Head of caudate nucleus (tissue), 42 donors: ENCODE measurements around the gene TESK1.
"Not testable (repeated sequence)": the region's sequence is repeated elsewhere in the genome, so short reads cannot be mapped to it uniquely, and the experiment has no call there.

ENCODE experiments used
- DNase-seq, 42 donors: peaks; one replicate each; pipeline versions ENCODE4 v3.0.0 to v3.0.0-alpha.2; 2020 to 2021; ENCODE audit warnings: mixed read lengths in 7 of 42
- intact Hi-C: fragments of 100-400 bp; cut with DNase I; formaldehyde crosslinking; loops from one replicate; pipeline ENCODE4 v1.15.0; 2022

TESK1 gene

GRCh38 chr9:35636877-35637246 lies 31.8 kb downstream of the TESK1 start:
- intact Hi-C loops, DNase-seq: not testable (repeated sequence)

- not testable (repeated sequence) for DNase-seq
These were observed 32.4 kb downstream of the TESK1 start for GRCh38 chr9:35637427-35637955.

GRCh38 chr9:35638751-35639150 lies 33.7 kb downstream of the TESK1 start:
- intact Hi-C loops, DNase-seq: not testable (repeated sequence)

More at GRCh38 chr9:35637427-35637955, 32.4 kb downstream of the TESK1 start:
- intact Hi-C loops = not testable (repeated sequence)

- DNase-seq, intact Hi-C loops: not testable (repeated sequence)
These were observed 34.2 kb downstream of the TESK1 start for GRCh38 chr9:35639225-35639624.

GRCh38 chr9:35639631-35640030 lies 34.6 kb downstream of the TESK1 start:
- DNase-seq = no peak
- intact Hi-C loops = no loop called here

GRCh38 chr9:35640431-35640830 lies 35.4 kb downstream of the TESK1 start:
- DNase-seq, intact Hi-C loops: not testable (repeated sequence)

GRCh38 chr9:35641478-35641877 lies 36.4 kb downstream of the TESK1 start:
- DNase-seq, intact Hi-C loops: not testable (repeated sequence)

GRCh38 chr9:35643046-35643445 lies 38.0 kb downstream of the TESK1 start:
- no peak for DNase-seq
- intact Hi-C loops = no loop called here

- DNase-seq = not testable (repeated sequence)
- intact Hi-C loops = loop anchor here (2.0 kb wide), 2 partner anchors 41 to 87 kb away; partner anchors contain the start of genes CREB3, TESK1 and TLN1
These were observed 40.7 kb downstream of the TESK1 start for GRCh38 chr9:35645736-35646135.

GRCh38 chr9:35646153-35646532 lies 41.1 kb downstream of the TESK1 start:
- intact Hi-C loops = loop anchor here (2.0 kb wide), 2 partner anchors 41 to 87 kb away; partner anchors contain the start of genes CREB3, TESK1 and TLN1
- DNase-seq = peak in 12 of 42 donors; percentile 19 to 61 (median 32)

GRCh38 chr9:35646533-35647265 lies 41.6 kb downstream of the TESK1 start:
- peak; percentile 77 to 97 (median 92) for DNase-seq
- intact Hi-C loops = loop anchor here (2.0 kb wide), 2 partner anchors 42 to 86 kb away; partner anchors contain the start of genes CREB3, TESK1 and TLN1

GRCh38 chr9:35649431-35650340 lies 44.6 kb downstream of the TESK1 start:
- DNase-seq = peak in 11 of 42 donors; percentile 9 to 49 (median 34)
- intact Hi-C loops = no loop called here

- intact Hi-C loops = no loop called here
- DNase-seq = no peak
These were observed 45.5 kb downstream of the TESK1 start, which contains the start of gene SIT1 for GRCh38 chr9:35650341-35651158. Gene SIT1 (minus strand): TSS chr9:35650931. CDS start chr9:35650853, 78 bp downstream.

- no peak for DNase-seq
- intact Hi-C loops = no loop called here
These were observed 47.1 kb downstream of the TESK1 start for GRCh38 chr9:35651956-35652828.

- DNase-seq = peak in 1 of 42 donors; percentile 4
- intact Hi-C loops = no loop called here
These were observed 47.8 kb downstream of the TESK1 start for GRCh38 chr9:35652829-35653209.

- intact Hi-C loops = no loop called here
- no peak for DNase-seq
These were observed 48.5 kb downstream of the TESK1 start for GRCh38 chr9:35653611-35654010.

- intact Hi-C loops = loop anchor here (2.0 kb wide), 1 partner anchor 76 kb away; the partner anchor contains the start of genes CREB3 and TLN1
- peak in 1 of 42 donors; percentile 9 for DNase-seq
These were observed 51.3 kb downstream of the TESK1 start for GRCh38 chr9:35656348-35656747.
